DMS79 (cell line): ENCODE results near the gene ANP32A.

Experiments used
- DNase-seq: peaks from one replicate; lab custom pipeline; 2025; lab: John Stamatoyannopoulos, UW

Gene ANP32A

GRCh38 chr15:68797599-68798345 lies 22.9 kb downstream of the ANP32A start:
- no peak for DNase-seq

DNA sequence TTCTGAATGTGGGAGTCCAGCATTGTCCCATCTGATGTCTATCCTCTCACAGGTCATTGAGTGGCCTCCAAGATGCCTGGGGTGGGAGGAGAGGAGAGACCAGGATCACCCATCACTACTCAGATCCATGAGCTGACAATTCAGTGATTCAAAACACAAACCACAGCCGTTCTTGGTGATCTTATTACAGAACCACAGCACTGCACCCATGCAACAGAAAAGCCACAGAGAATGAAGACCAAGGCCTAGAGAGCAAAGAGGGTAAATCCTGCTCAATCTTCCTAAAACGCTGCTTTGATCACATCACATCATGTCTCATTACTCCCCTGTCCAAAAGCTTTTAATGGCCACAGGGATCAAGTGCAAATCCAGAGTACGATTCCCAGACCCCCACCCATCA lies 23.5 kb downstream of the ANP32A start:
- no peak for DNase-seq

DNA sequence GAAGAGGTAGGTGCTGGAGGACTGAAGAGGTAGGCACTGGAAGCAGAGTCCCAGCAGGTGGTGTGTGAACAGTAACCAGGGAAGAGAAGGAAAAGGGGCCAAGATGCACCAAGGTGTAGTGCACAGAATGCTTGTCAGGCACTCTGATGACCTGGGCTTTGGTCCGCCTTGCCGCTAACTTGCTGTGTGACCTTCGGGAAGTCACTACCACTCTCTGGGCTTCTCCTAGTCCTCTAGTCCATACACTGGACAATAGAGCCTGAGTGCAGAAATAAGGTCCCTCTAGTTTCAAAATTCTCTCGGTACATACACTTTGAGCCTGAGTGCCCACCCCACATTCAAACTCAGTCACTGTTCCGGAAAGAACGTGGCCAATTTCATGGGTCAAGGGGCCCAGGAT lies 24.1 kb downstream of the ANP32A start:
- DNase-seq, result no peak

DNA sequence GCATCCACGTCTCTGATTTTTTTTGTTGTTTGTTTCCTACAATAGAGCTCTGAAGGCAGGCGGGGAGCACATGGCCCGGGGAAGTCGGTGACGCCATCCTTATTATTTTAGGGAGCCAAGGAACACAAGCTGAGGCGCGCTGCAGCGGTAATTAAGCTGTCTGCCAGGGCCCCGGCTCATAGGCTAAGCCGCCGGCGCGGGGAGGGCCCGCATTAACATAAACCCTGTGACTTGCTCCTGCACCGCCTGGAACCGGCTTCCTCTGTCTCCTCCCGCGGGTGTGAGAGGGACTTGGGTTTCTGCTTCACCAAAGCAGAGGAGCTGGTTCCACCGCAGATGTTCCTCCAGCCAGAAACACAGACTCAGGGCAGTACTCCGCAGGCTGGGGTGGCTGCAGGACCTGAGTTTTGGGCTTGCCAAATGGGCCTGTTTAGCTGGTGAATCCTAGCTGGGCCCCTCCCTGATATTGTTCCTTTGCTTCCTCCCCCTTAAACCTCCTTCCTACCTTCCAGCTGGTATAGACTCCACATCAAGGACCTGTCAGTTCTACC lies 25.3 kb downstream of the ANP32A start:
- no peak for DNase-seq

GRCh38 chr15:68794863-68795262 lies 25.8 kb downstream of the ANP32A start:
- DNase-seq, result no peak

DNA sequence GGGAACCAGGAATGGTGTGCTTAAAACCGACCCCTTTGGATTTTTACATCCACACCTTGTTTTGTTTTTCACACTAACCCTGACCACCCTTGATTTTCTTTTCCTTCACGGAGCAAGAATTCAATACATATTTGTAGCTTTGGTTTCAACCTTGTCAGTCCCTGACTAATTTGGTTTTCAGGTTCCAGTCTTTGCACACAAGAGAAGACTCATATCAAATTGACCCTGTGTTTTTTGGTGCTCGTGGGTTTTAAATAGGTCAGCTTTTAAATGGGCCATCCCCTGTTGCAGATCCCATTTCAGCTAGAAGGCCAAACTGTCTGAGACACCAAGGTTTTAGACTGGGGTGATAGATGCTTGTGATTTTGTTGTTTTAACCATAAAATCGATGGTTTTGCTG lies 26.4 kb downstream of the ANP32A start:
- DNase-seq, result no peak

- no peak for DNase-seq
Measured at GRCh38 chr15:68793776-68794175, 26.9 kb downstream of the ANP32A start.

DNA sequence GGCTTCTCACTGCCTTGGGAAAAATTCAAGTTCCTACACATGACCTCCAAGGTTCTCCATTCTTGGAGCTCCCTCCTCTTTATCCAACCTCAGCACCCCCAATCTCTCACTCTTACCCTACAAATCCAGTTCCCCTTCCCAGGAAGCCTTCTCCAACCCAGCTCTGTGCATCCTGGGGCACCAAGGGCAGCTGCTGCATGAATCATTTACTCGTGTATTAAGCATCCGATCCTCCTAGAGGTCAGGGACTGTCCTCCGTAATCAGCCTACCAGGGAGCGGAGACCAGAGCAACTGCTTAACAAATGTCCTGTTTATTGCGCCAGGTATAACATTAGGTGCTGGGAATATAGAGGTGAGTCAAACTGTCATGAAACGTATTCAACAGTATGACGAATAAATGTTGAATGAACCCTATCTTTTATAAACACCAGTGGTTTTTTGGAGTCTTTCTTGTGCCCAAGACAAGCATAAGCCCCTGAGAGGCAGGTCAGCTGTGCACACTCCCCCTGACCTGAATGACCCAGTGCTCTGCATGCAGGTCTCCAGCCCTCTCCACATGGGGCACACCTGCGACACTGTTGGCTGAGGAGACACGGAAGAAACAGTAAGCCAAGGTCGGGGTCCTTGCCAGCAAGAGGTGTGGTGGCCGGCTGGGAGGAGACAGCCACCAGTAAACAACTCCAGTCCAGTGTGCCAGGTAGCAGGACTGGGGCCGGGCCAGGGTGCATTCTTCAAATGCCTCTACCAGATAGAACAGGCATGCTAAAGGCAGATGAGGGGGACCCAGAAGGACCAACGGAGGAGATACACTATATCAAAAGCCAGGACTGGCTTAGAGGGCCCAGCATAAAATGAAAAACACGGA lies 27.6 kb downstream of the ANP32A start:
- DNase-seq, result no peak

DNA sequence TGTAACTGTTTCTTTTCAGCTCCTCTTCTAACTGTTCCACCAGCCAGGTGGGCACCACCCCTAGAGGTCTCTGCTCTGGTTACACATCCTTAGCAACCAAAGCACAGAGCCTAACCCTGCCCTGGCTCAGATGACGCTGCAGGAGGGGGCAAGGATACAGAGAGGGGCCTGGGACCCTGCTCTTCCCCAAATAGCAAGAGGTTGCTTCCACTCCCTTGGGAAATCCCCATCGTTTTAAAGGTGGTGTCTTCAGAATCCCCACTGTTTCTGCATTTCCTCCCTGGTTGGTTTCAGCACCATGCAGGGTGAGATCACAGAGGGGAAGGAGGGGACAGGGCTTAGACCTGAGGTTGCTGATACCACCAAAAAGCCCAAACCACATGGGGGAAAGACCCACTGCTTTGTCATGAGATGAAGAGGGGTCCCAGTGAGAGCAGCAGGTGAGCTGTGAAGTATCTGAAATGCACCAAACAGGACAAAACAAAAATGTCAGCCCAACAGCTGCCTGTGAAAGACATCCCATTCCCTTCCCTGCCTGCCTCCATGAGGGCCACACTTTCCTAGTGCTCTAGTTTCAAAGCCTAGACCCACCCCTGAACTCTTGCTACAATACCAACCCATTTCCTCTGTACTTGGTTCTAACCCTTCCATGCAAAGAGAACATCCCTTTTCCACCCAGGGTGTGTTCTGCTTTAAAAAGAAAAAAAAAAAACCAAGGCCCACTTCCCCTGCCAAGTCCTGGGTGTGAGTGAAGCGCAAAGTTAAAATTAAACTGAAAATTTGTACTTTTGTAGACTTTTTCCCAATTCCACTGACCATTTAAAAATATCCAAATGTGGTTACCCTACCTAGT lies 29.0 kb downstream of the ANP32A start:
- no peak for DNase-seq

GRCh38 chr15:68790910-68791309 lies 29.8 kb downstream of the ANP32A start:
- DNase-seq, result no peak

- DNase-seq, result no peak
Measured at GRCh38 chr15:68790242-68790575, 30.5 kb downstream of the ANP32A start.

GRCh38 chr15:68789534-68790241 lies 31.0 kb downstream of the ANP32A start:
- DNase-seq, result no peak

- no peak for DNase-seq
Measured at GRCh38 chr15:68789091-68789490, 31.6 kb downstream of the ANP32A start.

- DNase-seq, result no peak
Measured at GRCh38 chr15:68788264-68788624, 32.5 kb downstream of the ANP32A start.

- no peak for DNase-seq
Measured at GRCh38 chr15:68787609-68788263, 33.0 kb downstream of the ANP32A start.

DNA sequence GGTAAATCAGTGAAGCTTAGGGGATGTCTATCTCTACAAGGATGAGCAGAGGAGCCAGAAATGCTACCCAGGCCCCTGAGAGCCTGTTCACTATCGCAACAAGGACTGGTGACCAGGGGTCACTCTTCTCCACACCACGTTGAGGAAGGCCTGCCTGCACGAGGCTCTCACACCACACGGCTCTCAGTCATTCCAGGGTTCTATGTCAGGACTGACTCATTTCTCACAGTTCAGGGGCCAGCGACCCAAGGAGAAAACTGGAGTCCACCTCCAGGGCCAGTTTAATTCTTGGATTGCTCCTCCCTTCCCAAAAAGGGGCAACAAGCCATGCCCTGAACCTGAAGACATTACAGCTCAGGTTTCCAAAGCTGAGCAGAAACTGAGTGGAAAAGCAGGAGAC lies 33.9 kb downstream of the ANP32A start:
- DNase-seq, result no peak

GRCh38 chr15:68785541-68785940 lies 35.2 kb downstream of the ANP32A start:
- DNase-seq, result no peak

GRCh38 chr15:68784206-68784605 lies 36.5 kb downstream of the ANP32A start:
- DNase-seq, result no peak

DNA sequence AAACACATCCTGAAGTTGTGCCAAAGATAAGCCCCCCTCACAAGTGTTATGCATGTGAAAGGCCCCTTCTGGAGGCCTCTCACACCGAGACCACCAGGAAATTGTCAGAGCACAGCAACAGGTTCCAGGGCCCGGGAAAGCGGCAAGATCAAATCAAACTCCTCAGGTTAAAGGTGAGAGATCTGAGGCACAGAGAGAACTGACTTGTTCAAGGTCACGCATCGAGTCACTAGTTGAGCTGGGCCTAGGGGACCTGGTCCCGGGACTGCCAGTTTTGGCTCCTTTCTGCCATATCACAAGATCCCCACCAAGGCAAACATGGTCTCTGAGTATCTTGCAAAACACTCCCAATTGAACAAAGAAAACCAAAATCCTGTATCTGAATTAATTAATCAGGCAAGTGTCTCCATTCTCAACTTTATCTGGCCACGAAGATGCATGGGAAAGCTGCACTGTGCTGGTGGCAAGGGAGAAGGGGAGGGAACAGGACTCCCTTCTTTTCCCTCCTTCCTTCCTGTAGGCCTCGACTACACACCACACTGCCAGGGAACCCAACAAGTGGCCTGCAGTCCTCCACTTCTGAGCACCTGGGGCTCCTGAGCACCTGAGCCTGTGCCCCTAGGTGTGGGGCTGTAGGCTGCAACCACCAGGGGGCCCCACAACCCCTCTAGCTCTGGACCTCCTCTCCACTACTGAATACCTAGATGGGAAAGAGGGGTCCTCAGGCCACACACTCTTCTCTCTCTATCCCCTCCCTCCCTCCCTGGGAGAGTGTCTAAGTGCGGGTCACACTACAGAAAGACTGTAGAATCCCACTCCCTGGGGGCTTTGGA lies 37.3 kb downstream of the ANP32A start:
- DNase-seq, result no peak

DNA sequence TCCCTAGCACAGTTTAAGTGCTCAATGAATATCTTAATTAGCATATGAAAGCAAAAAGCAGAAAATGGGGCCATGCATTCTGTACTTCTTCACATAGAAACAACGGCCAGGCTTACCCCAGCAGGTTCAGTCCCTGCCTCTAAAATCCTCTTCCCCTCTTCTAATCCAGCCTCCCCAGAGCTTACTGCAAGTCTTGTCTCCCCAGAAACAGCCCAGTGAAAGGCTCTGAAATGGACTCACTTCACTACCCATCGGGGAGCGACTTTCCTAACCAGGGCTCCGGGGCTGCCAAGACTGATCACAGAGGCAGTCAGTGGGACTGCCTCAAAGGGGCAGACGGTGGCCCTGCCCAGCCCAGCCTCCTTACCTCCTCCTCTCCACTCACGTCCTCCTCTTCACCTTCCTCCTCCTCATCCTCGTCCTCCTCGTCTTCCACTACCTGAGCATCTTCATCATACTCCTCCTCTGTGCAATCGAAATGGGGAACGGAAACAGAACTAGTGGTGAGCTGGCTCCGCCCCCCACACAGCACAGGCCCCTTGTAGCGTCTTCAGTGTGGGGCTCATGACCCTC lies 38.0 kb downstream of the ANP32A start:
- no peak for DNase-seq
